AG04449 (cell line): ENCODE results near the gene RNLS.

Experiments
- CTCF ChIA-PET: fragments of 350-600 bp; formaldehyde crosslinking; extraction: SDS; loops from one replicate; lab custom pipeline; 2021; ENCODE audit warnings: antibody characterized with exemption; lab: Yijun Ruan, JAX
- POLR2A ChIA-PET: fragments of 400-600, 350-600 bp; formaldehyde crosslinking; extraction: SDS; loops from one replicate; lab custom pipeline; 2020; ENCODE audit warnings: antibody characterized with exemption, inconsistent platforms; lab: Yijun Ruan, JAX
- DNase-seq: peaks from one replicate; pipeline ENCODE4 v3.0.0-alpha.2; 2010; ENCODE audit warnings: low read depth, low spot score
- H3K4me3 ChIP-seq: 2 replicates; pipeline ENCODE4 v1.5.1; 2011; ENCODE audit warnings: low read depth, mild to moderate bottlenecking, control low read depth, low read length
- CTCF ChIP-seq: IDR thresholded peaks from one replicate; pipeline ENCODE4 v1.5.1; 2011; ENCODE audit warnings: mild to moderate bottlenecking, moderate library complexity, low read length, control low read depth, inconsistent platforms; ENCODE audit not compliant: insufficient read depth; ENCODE audit errors: missing control alignments

Gene RNLS

DNA sequence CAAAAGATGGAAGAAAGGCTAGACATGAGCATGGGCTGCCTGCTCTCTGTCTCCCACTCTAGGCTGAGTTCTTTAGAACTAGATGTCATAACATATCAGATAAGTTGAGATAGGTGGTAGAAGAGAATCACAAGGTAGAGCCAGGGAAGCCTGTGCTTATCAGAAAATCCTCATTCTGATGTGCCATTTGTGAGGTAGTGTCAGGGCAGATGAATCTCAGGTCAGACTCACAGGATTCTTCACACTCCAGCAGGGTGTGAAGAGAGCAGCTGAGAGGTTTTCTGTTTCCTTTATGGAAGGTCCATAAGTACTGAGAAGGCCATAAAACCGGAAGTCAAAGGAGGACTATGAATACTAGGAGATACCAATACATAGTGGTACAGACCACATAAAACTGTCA lies 132.9 kb downstream of the RNLS start:
- POLR2A ChIA-PET: no interaction called here
- DNase-seq: no peak
- TF ChIP-seq CTCF: no peak
- H3K4me3 ChIP-seq: no peak overlapping the region
- CTCF ChIA-PET: no interaction called here

GRCh38 chr10:88442716-88443115 lies 140.4 kb downstream of the RNLS start:
- no peak for DNase-seq
- TF ChIP-seq CTCF: no peak
- CTCF ChIA-PET: no interaction called here
- POLR2A ChIA-PET: no interaction called here
- no peak overlapping the region for H3K4me3 ChIP-seq

DNA sequence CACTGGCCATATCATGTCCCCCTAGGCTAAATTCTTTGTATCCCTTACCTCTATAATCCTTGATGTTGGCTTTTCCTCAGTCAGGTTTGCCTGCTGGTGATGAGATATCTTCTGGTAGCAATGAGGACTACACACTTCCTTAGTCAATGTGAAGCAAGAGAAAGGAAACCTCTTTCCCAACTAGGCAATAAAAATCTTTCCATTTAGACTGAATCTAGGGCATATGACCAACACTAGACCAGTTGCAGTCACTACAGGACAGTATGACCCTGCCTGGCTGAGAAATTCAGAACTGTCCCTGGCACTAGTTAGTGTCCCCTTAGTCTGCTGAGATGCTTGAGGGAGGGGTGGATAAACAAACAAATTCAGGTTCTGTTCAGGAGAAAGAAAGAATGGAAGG lies 142.6 kb downstream of the RNLS start:
- POLR2A ChIA-PET: no interaction called here
- CTCF ChIA-PET: no interaction called here
- DNase-seq: no peak
- H3K4me3 ChIP-seq: no peak overlapping the region
- TF ChIP-seq CTCF: no peak

GRCh38 chr10:88439932-88440331 lies 143.2 kb downstream of the RNLS start:
- TF ChIP-seq CTCF: no peak
- no peak overlapping the region for H3K4me3 ChIP-seq
- DNase-seq: no peak
- ChIA-PET CTCF (no interaction called here), POLR2A (no interaction called here)

GRCh38 chr10:88437411-88437810 lies 145.7 kb downstream of the RNLS start:
- no peak for DNase-seq
- H3K4me3 ChIP-seq: no peak overlapping the region
- ChIA-PET POLR2A (no interaction called here), CTCF (no interaction called here)
- TF ChIP-seq CTCF: no peak

GRCh38 chr10:88433565-88434186 lies 149.4 kb downstream of the RNLS start:
- no peak overlapping the region for H3K4me3 ChIP-seq
- CTCF ChIA-PET: interaction anchor here (0.9 kb wide), 1 partner anchor 118 kb away, joined by 3 read pairs; no protein-coding TSS in a partner anchor
- no peak for DNase-seq
- no peak for TF ChIP-seq CTCF
- POLR2A ChIA-PET: no interaction called here
